Measurements from ENCODE around the gene TMOD1.

Gene TMOD1

GRCh38 chr9:97635026-97635425 is 133.6 kb downstream of the TMOD1 start:
- DNase-seq (ENCODE audit: low read depth): no peak

- no peak for DNase-seq (ENCODE audit: low read depth)
Observed at GRCh38 chr9:97636903-97637302, 135.4 kb downstream of the TMOD1 start.

- no peak for DNase-seq (ENCODE audit: low read depth)
Observed at GRCh38 chr9:97638666-97639065, 137.2 kb downstream of the TMOD1 start.

- no peak for DNase-seq (ENCODE audit: low read depth)
Observed at GRCh38 chr9:97640325-97640724, 138.9 kb downstream of the TMOD1 start.

GRCh38 chr9:97645720-97646119 is 144.3 kb downstream of the TMOD1 start:
- DNase-seq (ENCODE audit: low read depth): no peak

- no peak for DNase-seq (ENCODE audit: low read depth)
Observed at GRCh38 chr9:97647996-97648395, 146.5 kb downstream of the TMOD1 start.
